GM19452 (cell line): Measurements from ENCODE around the gene KIF1A.

Experiments used
- ATAC-seq: cut with Tn5 transposase; IDR thresholded peaks from one replicate; pipeline ENCODE4 v1.9.1; 2021; ENCODE audit not compliant: unreplicated experiment

KIF1A gene

GRCh38 chr2:240664622-240665021 lies 155.4 kb downstream of the KIF1A start:
- ATAC-seq = no peak
